DMS79 (cell line): ENCODE measurements around the gene FIBP.

ENCODE experiments used
- DNase-seq: peaks from one replicate; lab custom pipeline; 2025; lab: John Stamatoyannopoulos, UW

Gene FIBP

GRCh38 chr11:65888163-65888814, at the start of gene FIBP:
Gene FIBP, minus strand, starts transcription at chr11:65888471. Its CDS starts 53 bp downstream, at chr11:65888418.
- peak; percentile 91 for DNase-seq

- no peak for DNase-seq
Measured at GRCh38 chr11:65937766-65938165, 49.5 kb upstream of the FIBP start.

GRCh38 chr11:65934014-65934413, 45.7 kb upstream of the FIBP start:
- no peak for DNase-seq

GRCh38 chr11:65932558-65932919, 44.3 kb upstream of the FIBP start:
- DNase-seq, result no peak

- no peak for DNase-seq
Measured at GRCh38 chr11:65931773-65932557, 43.7 kb upstream of the FIBP start.

GRCh38 chr11:65928667-65929066, 40.4 kb upstream of the FIBP start:
- DNase-seq, result no peak

GRCh38 chr11:65927904-65928397, 39.7 kb upstream of the FIBP start:
- DNase-seq, result no peak

- DNase-seq, result no peak
Measured at GRCh38 chr11:65925397-65925796, 37.1 kb upstream of the FIBP start.

- no peak for DNase-seq
Measured at GRCh38 chr11:65922565-65922964, 34.3 kb upstream of the FIBP start.

- no peak for DNase-seq
Measured at GRCh38 chr11:65921876-65922275, 33.6 kb upstream of the FIBP start.

GRCh38 chr11:65921033-65921555, 32.8 kb upstream of the FIBP start:
- DNase-seq, result no peak

GRCh38 chr11:65920372-65920802, 32.1 kb upstream of the FIBP start:
- no peak for DNase-seq

- DNase-seq, result no peak
Measured at GRCh38 chr11:65919573-65920371, 31.5 kb upstream of the FIBP start.

GRCh38 chr11:65919141-65919572, 30.9 kb upstream of the FIBP start, which contains the start of gene DRAP1:
Gene DRAP1, plus strand, starts transcription at chr11:65919426. Its CDS starts 76 bp downstream, at chr11:65919502.
- peak; percentile 94 for DNase-seq

GRCh38 chr11:65918211-65919140, 30.2 kb upstream of the FIBP start, which contains the start of gene C11orf68:
Gene C11orf68, minus strand, starts transcription at chr11:65919062. Its CDS starts 31 bp downstream, at chr11:65919031.
- no peak for DNase-seq

- no peak for DNase-seq
Measured at GRCh38 chr11:65917434-65918210, 29.4 kb upstream of the FIBP start.

- DNase-seq, result no peak
Measured at GRCh38 chr11:65917077-65917433, 28.8 kb upstream of the FIBP start.

- no peak for DNase-seq
Measured at GRCh38 chr11:65916391-65916790, 28.1 kb upstream of the FIBP start.

GRCh38 chr11:65915821-65916251, 27.6 kb upstream of the FIBP start:
- DNase-seq, result no peak
